K562 (cell line): ENCODE measurements around the gene KAZALD1.

Source experiments
- CHD2 ChIP-seq: IDR thresholded peaks from 2 replicates; pipeline ENCODE4 v1.6.1; 2011; ENCODE audit warnings: low read depth, low read length
- CTCF ChIP-seq, 3 experiments: IDR thresholded peaks in 2 of 3; conservative IDR thresholded peaks in 1 of 3; 2 replicates each; pipeline ENCODE4 v1.5.1; 2011 to 2012; ENCODE audit warnings: low read length in 3 of 3, mild to moderate bottlenecking in 3 of 3, control low read depth in 2 of 3, improper control_type of control experiment in 1 of 3, inconsistent platforms in 1 of 3, low read depth in 1 of 3, mixed read lengths in 1 of 3, moderate library complexity in 1 of 3; ENCODE audit not compliant: insufficient read depth in 2 of 3
- ELF4 ChIP-seq: fragments of 450-650 bp; formaldehyde crosslinking; IDR thresholded peaks from 2 replicates; pipeline ENCODE4 v1.4.0; 2022; ENCODE audit warnings: missing genetic modification characterization
- NFRKB ChIP-seq: fragments of 450-650 bp; IDR thresholded peaks from 2 replicates; pipeline ENCODE4 v1.6.1; 2016; ENCODE audit warnings: low read depth
- RAD51 ChIP-seq: fragments of 450-650 bp; IDR thresholded peaks from 2 replicates; pipeline ENCODE4 v1.7.1; 2016; ENCODE audit warnings: low read depth, mild to moderate bottlenecking, borderline replicate concordance
- RFX1 ChIP-seq: fragments of 450-650 bp; IDR thresholded peaks from 2 replicates; pipeline ENCODE4 v1.6.1; 2016; ENCODE audit warnings: mild to moderate bottlenecking, moderate library complexity
- SMAD3 ChIP-seq: fragments of 450-650 bp; formaldehyde crosslinking; conservative IDR thresholded peaks from 2 replicates; pipeline ENCODE4 v1.4.0; 2020; ENCODE audit warnings: mild to moderate bottlenecking
- TAL1 ChIP-seq: fragments of 450-650 bp; IDR thresholded peaks from 2 replicates; pipeline ENCODE4 v1.6.1; 2016; ENCODE audit warnings: mild to moderate bottlenecking
- TFAP4 ChIP-seq: sonication (generic); formaldehyde crosslinking; IDR thresholded peaks from 2 replicates; pipeline ENCODE4 v1.8.0; 2022; ENCODE audit warnings: missing genetic modification reagents, mild to moderate bottlenecking, moderate library complexity, borderline replicate concordance

GRCh38 chr10:101079874-101080273 lies 18.1 kb downstream of the KAZALD1 start:
- TF ChIP-seq RFX1 (no peak), RAD51 (no peak), CTCF (IDR thresholded peaks at IDR 0.05 in 2 of 3, conservative IDR thresholded peaks at IDR 0.05 in 1 of 3; ENCODE audit: insufficient read depth in 2 of 3, low read depth in 1 of 3, low read length in 3 of 3) (no peak), TFAP4 (CRISPR knock-in tag) (no peak), CHD2 (no peak), TAL1 (no peak), ELF4 (CRISPR knock-in tag) (no peak), NFRKB (no peak), SMAD3 (CRISPR knock-in tag) (no peak)
